ENCODE data around the gene AKR7A2. TPM values are rescaled to one million over a fixed set of nuclear protein-coding genes. Genes with fewer than 3 reads are reported as not detected.

AKR7A2 gene
- total and polyA plus RNA-seq, 10 of the 15 experiments (the other 5 are each of a cell fraction or from before 2014, with no cell fraction given): 1.3 to 114 (median 48.0) TPM

- peaks cover 22% of the 10 kb centered on the region for H3K79me2 ChIP-seq (ENCODE audit: control insufficient read depth, insufficient read depth, low read length)
- no peak for FAIRE-seq
- ATAC-seq: peak; percentile 50
- no peaks in the 10 kb centered on the region; the same call in 1 of the 2 replicates for H4K20me1 ChIP-seq (ENCODE audit: control insufficient read depth, insufficient read depth)
- TSS peak; percentile 74 for BruUV-seq (replicated peaks)
- H3K9ac ChIP-seq (ENCODE audit: control insufficient read depth, insufficient read depth, low read length): peak overlapping the region; percentile 82
- H2AFZ ChIP-seq (ENCODE audit: control insufficient read depth, low read depth, low read length): peak overlapping the region; percentile 65; the same call in 1 of the 2 replicates
- H3K4me2 ChIP-seq (ENCODE audit: control insufficient read depth, insufficient read depth): peak overlapping the region; percentile 89
- intact Hi-C loops (cut with micrococcal nuclease; ENCODE audit: unreplicated experiment) (loop anchor here (5.0 to 10.0 kb wide), 3 partner anchors 61 to 342 kb away; partner anchors contain the start of genes CAPZB, EMC1 and MRTO4), in situ Hi-C loops (cut with MboI) (no loop called here)
- ChIA-PET POLR2A (interaction anchor here (1.0 to 1.1 kb wide), 2 partner anchors 61 to 284 kb away, joined by 4 read pairs; partner anchors contain the start of genes EMC1 and MRTO4), SMC1A (ENCODE audit: uncharacterized antibody, unreplicated experiment) (no interaction called here), CTCF (interaction anchor here (1.0 kb wide), 1 partner anchor 405 kb away, joined by 4 read pairs; no protein-coding TSS in a partner anchor), RAD21 (ENCODE audit: unreplicated experiment) (interaction anchor here (1.0 kb wide), 1 partner anchor 173 kb away, joined by 3 read pairs; the partner anchor contains the start of gene CAPZB)
- peak overlapping the region; percentile 83 for H3K4me3 ChIP-seq
- WGBS (ENCODE audit: insufficient coverage, insufficient replicate concordance, low lambda C conversion rate, missing lambda C conversion rate): 26% methylated on average over 20 of the region's 20 CpGs
- H3K27me3 ChIP-seq (replicated peaks in 1 of 2; ENCODE audit: control insufficient read depth in 2 of 2, insufficient read depth in 2 of 2, low read length in 1 of 2): no peaks in the 10 kb centered on the region
- H3K27ac ChIP-seq (ENCODE audit: control insufficient read depth, insufficient read depth): peak overlapping the region; percentile 80
- H3K4me1 ChIP-seq (ENCODE audit: control insufficient read depth, insufficient read depth, low read length): peaks cover 46% of the 10 kb centered on the region
- no peaks in the 10 kb centered on the region for H3K9me3 ChIP-seq (replicated peaks; ENCODE audit: control insufficient read depth, insufficient read depth, low read length)
- no peak for DNase-seq (ENCODE audit: low read depth, low spot score)
- H3K36me3 ChIP-seq (ENCODE audit: control insufficient read depth in 2 of 2, insufficient read depth in 2 of 2, low read length in 1 of 2): peaks cover 0 to 3% of the 10 kb centered on the region in 2 experiments; a peak in 1 of 4 replicates
- TF ChIP-seq MLLT1 (IDR thresholded peaks at IDR 0.05) (peak; percentile 63), TARDBP (IDR thresholded peaks at IDR 0.05; ENCODE audit: borderline replicate concordance) (0 out of 2 replicates have a peak, but pooled peaks have one; percentile 8), EGR1 (IDR thresholded peaks at IDR 0.05; ENCODE audit: borderline replicate concordance in 1 of 2, low read depth in 2 of 2, low read length in 2 of 2) (peak in 1 of 2 experiments; percentile 64; a peak in 1 of 3 replicates), CTCF (IDR thresholded peaks at IDR 0.05 in 2 of 3, conservative IDR thresholded peaks at IDR 0.05 in 1 of 3; ENCODE audit: control insufficient read depth in 2 of 3, extremely low read depth in 1 of 3, insufficient read depth in 1 of 3, low read depth in 3 of 3, low read length in 3 of 3) (no peak), EED (IDR thresholded peaks at IDR 0.05; ENCODE audit: low read depth) (0 out of 2 replicates have a peak, but pooled peaks have one; percentile 14)
Observed at GRCh38 chr1:19312782-19313635, 1.1 kb upstream of the AKR7A2 start.
